ENCODE data around the gene HLCS. TPM values are rescaled to one million over a fixed set of nuclear protein-coding genes. Genes with fewer than 3 reads are reported as not detected.

HLCS gene
- total RNA-seq, 2 experiments from 2014 or later = 14.3 to 15.0 TPM

DNA sequence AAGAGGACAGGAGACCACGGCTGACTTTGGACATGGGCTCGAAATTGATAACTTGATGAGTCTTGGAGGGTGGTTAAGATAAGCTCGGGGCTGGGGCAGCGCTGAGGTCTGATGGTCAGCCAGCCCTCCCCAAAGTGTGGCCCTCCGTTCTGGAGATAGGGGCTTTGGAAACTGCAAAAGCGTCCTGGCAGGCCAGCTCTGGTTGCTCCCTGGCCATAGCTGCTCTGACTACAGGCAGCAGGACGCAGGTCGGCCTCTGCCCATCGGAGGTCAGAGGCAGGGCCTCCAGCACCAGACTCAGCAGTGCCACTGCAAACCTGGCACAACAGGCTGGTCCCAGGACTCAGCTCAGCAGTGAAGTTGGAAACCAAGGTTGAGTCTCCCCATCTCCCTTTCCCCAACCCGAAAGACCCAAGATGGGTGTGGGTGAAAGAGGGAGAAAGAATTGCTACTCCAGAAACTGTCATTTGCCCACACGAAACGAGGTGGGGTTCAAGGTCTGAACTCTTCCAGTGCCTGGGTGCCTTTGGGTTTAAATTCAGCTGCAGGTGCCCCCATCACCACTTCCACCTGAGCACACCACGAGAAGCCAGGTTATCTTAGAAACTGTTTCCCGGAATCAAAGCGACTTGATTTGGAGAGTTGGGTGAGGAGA is 262.7 kb downstream of the HLCS start:
- DNase-seq = no peak
- Mint-ChIP-seq H3K4me1 (peaks cover 53% of the 10 kb centered on the region), H3K36me3 (ENCODE audit: low read depth) (no peaks in the 10 kb centered on the region), H3K4me3 (no peak overlapping the region), H3K27ac (no peak overlapping the region), H3K9me3 (ENCODE audit: low read depth) (no peaks in the 10 kb centered on the region), H3K27me3 (peaks cover 71% of the 10 kb centered on the region)
- no peak for ATAC-seq
- intact Hi-C loops (cut with DNase I, micrococcal nuclease) = loop anchor here in 1 of 2 experiments (10.0 kb wide), 1 partner anchor 221 kb away; no protein-coding TSS in a partner anchor
- ChIA-PET POLR2A (no interaction called here), CTCF (interaction anchor here (0.7 to 1.2 kb wide), 2 partner anchors 35 to 73 kb away, joined by 3 read pairs; no protein-coding TSS in a partner anchor)

DNA sequence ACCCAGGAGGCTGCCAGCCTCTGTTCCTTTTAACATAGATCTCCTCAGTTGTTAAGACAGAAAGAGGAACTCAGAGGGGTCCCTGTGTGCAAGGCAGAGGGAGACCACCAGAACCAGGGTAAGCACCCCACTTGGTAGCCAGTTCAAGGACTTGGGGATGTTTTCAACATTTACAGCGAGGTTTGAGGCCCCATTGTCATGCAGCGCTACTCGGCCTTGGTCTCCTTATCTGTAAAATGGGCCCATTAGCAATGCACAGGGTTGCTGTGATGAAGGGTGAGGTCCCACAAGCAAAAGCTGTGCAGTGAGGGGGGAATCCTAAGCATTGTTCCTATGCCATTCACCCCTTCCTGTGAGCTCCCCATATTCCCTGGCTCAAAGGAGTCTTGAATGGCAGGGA is 263.3 kb downstream of the HLCS start:
- no peak for ATAC-seq
- peaks cover 66% of the 10 kb centered on the region for H3K27me3 Mint-ChIP-seq
- no peak for DNase-seq
- no peak overlapping the region for H3K4me3 Mint-ChIP-seq
- no peak overlapping the region for H3K27ac Mint-ChIP-seq
- ChIA-PET CTCF (interaction anchor here (1.2 kb wide), 1 partner anchor 36 kb away, joined by 3 read pairs; no protein-coding TSS in a partner anchor), POLR2A (no interaction called here)
- intact Hi-C loops (cut with DNase I, micrococcal nuclease) = loop anchor here in 1 of 2 experiments (10.0 kb wide), 1 partner anchor 222 kb away; no protein-coding TSS in a partner anchor
- H3K4me1 Mint-ChIP-seq = peaks cover 48% of the 10 kb centered on the region
- H3K9me3 Mint-ChIP-seq (ENCODE audit: low read depth) = no peaks in the 10 kb centered on the region
- H3K36me3 Mint-ChIP-seq (ENCODE audit: low read depth) = no peaks in the 10 kb centered on the region

DNA sequence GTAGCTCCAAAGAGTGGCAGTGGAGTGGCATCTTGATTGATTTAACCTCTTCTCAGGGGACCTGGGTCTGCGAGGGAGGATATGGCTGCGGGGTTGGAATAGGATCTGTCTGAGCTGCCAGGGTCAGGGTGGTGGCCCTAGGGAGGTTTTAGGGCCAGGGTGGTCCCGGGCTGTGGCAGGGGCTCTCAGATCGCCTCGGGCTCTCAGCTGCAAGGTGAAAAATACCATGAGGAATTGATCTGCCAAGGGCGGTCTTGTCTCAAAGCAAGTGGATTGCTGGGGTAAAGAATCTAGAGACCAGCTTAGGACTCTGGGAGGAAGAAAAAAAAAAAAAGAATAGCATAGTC is 263.9 kb downstream of the HLCS start:
- CTCF ChIA-PET = interaction anchor here (0.6 to 1.0 kb wide), 2 partner anchors 72 to 280 kb away, joined by 4 to 5 read pairs; no protein-coding TSS in a partner anchor
- Mint-ChIP-seq H3K4me3 (peak overlapping the region; percentile 19), H3K36me3 (ENCODE audit: low read depth) (no peaks in the 10 kb centered on the region), H3K27ac (no peak overlapping the region), H3K9me3 (ENCODE audit: low read depth) (no peaks in the 10 kb centered on the region), H3K4me1 (peaks cover 47% of the 10 kb centered on the region), H3K27me3 (peaks cover 67% of the 10 kb centered on the region)
- POLR2A ChIA-PET = no interaction called here
- DNase-seq (no peak), ATAC-seq (no peak)
- intact Hi-C loops (cut with DNase I, micrococcal nuclease) = loop anchor here in 1 of 2 experiments (10.0 kb wide), 1 partner anchor 222 kb away; no protein-coding TSS in a partner anchor

DNA sequence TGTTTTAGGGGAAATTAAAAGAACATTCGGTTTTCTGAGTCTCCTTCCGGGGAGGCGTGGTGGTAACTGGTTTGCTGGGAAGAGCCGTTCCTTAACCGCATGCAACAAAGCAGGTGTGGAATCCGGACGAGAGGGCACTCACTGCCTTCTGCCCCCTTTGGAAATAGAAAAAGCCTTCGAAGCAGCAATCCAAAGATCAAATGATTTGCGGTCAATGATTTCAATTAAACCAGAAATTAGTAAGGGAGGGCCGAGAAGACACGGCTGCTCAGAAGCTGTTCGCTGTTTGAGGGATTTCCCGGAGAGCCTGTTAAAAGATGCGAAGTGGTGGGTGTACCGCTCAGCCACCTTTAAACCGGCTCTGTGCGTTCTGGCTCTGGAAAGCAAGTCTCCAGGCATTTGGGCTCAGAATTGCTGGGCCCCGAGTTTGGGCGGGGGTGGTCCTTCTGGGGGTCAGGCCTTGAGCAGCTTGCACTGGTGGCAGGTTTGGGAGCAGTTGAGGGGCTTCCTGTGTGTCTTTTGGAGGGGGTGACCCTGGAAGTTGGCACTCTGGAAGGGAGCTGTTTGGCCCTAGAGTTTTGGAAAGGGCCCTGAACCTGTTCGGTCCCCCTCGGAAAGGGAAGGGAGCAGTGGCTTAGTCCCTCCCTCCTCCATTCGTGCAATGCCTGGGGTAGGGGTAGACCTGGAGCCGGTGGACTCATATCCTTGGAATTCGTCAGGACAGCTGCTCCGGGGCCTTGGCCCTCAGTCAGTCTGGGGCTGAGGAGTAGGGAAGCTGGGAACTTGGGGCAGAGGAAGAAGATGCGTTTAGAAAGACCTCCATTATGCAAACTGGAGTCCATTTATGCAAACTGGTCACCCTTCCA is 264.5 kb downstream of the HLCS start:
- POLR2A ChIA-PET = no interaction called here
- CTCF ChIA-PET = interaction anchor here (0.6 to 1.0 kb wide), 2 partner anchors 71 to 281 kb away, joined by 4 to 5 read pairs; no protein-coding TSS in a partner anchor

DNA sequence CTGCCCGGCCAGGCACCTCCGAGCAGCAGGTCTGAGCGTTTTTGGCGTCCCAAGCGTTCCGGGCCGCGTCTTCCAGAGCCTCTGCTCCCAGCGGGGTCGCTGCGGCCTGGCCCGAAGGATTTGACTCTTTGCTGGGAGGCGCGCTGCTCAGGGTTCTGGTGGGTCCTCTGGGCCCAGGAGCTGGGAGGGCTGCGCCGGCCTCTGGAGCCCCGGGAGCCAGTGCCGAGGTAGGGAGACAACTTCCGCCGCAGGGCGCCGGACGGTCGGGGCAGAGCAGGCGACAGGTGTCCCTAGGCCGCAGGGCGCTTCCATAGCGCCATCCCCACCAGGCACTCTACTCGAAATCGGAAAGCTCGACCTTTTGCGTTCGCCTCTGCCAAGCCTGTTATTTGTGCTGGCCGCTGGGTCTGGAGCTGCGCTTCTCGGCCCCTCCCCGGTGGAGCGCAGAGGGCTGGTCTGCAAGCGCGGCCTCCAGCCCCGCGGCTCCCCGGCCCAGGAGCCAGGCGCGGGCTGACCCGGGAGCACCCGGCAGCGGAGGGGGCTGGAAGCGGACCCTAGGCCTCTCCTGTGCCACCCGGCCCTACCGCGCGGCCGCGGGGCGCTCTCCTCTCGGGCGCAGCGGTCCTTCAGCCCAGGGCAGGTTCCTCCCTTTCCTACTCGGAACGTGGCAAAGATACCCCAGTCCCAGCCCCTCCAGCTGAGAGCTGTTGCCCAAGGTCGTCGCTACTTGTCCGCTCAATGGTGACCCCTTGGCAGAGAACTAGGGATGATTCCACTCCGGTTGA is 265.3 kb downstream of the HLCS start:
- ATAC-seq (no peak), DNase-seq (peak; percentile 26)
- intact Hi-C loops (cut with DNase I, micrococcal nuclease) = loop anchor here in 1 of 2 experiments (10.0 kb wide), 1 partner anchor 224 kb away; no protein-coding TSS in a partner anchor
- Mint-ChIP-seq H3K36me3 (ENCODE audit: low read depth) (no peaks in the 10 kb centered on the region), H3K4me1 (peaks cover 36% of the 10 kb centered on the region), H3K4me3 (peak overlapping the region; percentile 64), H3K9me3 (ENCODE audit: low read depth) (no peaks in the 10 kb centered on the region), H3K27me3 (peaks cover 63% of the 10 kb centered on the region), H3K27ac (no peak overlapping the region)
- CTCF ChIA-PET = interaction anchor here (1.3 kb wide), 1 partner anchor 70 kb away, joined by 4 read pairs; no protein-coding TSS in a partner anchor
- POLR2A ChIA-PET = no interaction called here

More for the DNA sequence above, 264.5 kb downstream of the HLCS start:
- Mint-ChIP-seq H3K4me1 (peaks cover 43% of the 10 kb centered on the region), H3K27me3 (peaks cover 63% of the 10 kb centered on the region), H3K9me3 (ENCODE audit: low read depth) (no peaks in the 10 kb centered on the region), H3K27ac (no peak overlapping the region), H3K4me3 (peak overlapping the region; percentile 59), H3K36me3 (ENCODE audit: low read depth) (no peaks in the 10 kb centered on the region)
- peak; percentile 40 for DNase-seq
- ATAC-seq = peak; percentile 30
- intact Hi-C loops (cut with DNase I, micrococcal nuclease) = loop anchor here in 1 of 2 experiments (10.0 kb wide), 1 partner anchor 223 kb away; no protein-coding TSS in a partner anchor

Other genes starting within 250 kb of the HLCS start
- under 1 TPM in 1 of 2 experiments, not detected in 1; 0.16 TPM for gene RIPPLY3, start 40.0 kb upstream of the HLCS start, total RNA-seq
- 10 to 100 TPM; 32.8 to 41.0 TPM for gene PIGP, start 106.4 kb upstream of the HLCS start, total RNA-seq
- 10 to 100 TPM; 65.1 to 78.9 TPM for gene TTC3, start 106.6 kb upstream of the HLCS start, total RNA-seq